Rectal smooth muscle tissue (tissue), 1 donor: Measurements from ENCODE around the gene LTO1.

ENCODE experiments used
- H3K27ac ChIP-seq: one replicate; pipeline ENCODE4 v1.7.0; 2013; ENCODE audit warnings: low read depth, low read length, inconsistent platforms
- H3K27me3 ChIP-seq: one replicate; pipeline ENCODE4 v1.7.0; 2013; ENCODE audit warnings: low read length; ENCODE audit not compliant: control insufficient read depth, insufficient read depth
- H3K36me3 ChIP-seq: one replicate; pipeline ENCODE4 v1.7.0; 2013; ENCODE audit warnings: low read length; ENCODE audit not compliant: control insufficient read depth, insufficient read depth
- H3K4me1 ChIP-seq: one replicate; pipeline ENCODE4 v1.7.0; 2013; ENCODE audit warnings: low read length; ENCODE audit not compliant: control insufficient read depth, insufficient read depth
- H3K4me3 ChIP-seq: one replicate; pipeline ENCODE4 v1.7.0; 2013; ENCODE audit warnings: low read length
- H3K9ac ChIP-seq: one replicate; pipeline ENCODE4 v1.7.0; 2013; ENCODE audit warnings: low read length

The LTO1 gene, protein sequence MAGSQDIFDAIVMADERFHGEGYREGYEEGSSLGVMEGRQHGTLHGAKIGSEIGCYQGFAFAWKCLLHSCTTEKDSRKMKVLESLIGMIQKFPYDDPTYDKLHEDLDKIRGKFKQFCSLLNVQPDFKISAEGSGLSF

DNA sequence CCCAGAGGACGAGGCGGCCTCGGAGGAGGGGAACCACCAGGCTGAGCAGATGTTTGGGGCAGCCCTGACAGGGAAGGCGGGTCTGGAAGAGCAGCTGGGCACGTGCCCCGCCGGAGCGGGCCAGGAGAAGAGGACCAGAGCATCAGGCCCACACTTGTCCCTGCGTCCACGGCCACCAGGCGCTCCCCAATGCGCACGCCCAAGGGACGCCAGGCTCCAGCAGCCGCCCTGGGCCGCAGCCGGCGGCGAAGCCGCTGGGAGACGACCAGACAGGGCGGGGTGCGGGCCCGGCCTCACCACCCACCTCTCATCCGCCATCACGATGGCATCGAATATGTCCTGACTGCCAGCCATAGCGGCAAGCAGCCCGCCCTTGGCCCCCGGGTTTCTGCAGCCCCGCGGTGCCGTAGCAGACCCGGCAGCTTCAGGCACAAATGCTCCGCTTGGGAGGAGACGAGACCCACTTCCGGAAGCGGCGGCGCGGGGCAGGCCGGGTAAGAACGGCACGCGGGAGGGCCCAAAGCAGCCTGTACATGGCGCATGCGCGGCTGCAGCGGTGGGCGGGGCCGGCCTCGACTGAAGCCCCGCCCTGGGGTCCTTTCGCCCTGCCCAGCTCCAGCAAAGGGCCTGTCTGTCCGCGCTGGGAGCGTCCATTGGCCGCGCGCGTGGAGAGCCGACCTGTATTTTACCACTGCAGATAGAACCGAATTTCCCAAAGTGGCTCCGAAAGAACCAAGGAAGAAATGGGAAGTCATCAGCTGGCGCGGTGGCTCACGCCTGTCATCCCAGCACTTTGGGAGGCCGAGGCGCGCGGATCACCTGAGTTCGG, at the start of gene LTO1:
Gene LTO1 (minus strand): TSS at position 468 of the 829 bp plus-strand sequence. CDS start 114 bp downstream, at position 354.
- Histone ChIP-seq H3K4me1 (peaks cover 10% of the 10 kb centered on the region), H3K36me3 (peaks cover 15% of the 10 kb centered on the region), H3K27ac (peak within 1 kb of the TSS; percentile 81), H3K4me3 (peak within 1 kb of the TSS; percentile 97), H3K27me3 (no peaks in the 10 kb centered on the region), H3K9ac (peak within 1 kb of the TSS; percentile 88)

DNA sequence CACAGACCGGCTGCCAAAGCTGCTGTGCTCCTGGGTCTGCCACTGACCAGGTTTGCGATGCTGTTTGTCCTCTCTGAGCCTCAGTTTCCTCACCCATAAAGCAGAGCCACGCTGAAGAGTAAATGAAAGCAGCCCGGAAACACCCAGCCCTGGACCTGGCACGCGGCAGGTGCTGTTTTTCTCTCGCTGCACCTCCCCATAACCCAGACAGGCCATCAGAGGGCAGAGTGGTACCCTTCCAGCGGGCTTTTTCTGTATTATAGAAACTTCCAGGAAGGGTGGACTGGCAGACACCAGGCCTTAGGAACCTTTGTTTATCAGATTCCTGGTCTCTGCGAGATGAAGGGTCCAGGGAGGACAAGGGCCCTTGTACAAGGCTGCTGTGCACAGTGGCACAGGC, 46.6 kb upstream of the LTO1 start:
- Histone ChIP-seq H3K4me1 (no peaks in the 10 kb centered on the region), H3K27ac (no peak overlapping the region), H3K27me3 (peaks cover 9% of the 10 kb centered on the region), H3K4me3 (no peak overlapping the region), H3K9ac (no peak overlapping the region), H3K36me3 (no peaks in the 10 kb centered on the region)

DNA sequence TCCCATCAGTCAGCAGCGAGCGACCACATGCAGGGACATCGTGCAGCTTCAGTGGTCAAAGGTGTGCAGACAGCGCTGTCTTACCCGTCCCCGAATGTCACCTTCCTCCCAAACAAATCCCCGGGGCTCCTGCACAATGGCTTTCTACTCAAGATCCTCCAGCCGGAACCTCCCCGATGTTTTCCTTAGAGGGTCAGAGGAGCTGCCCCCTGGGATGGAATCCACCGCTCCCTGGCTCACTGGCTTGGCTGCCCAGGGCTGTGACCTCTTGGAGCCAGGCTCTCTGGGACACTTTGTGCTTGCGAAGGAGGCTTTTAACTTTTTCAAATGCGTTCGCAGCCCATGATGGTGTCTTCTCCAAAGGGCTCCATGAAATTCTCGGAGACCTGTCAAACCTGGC, 46.0 kb upstream of the LTO1 start:
- Histone ChIP-seq H3K4me3 (no peak overlapping the region), H3K27ac (no peak overlapping the region), H3K9ac (no peak overlapping the region), H3K27me3 (peaks cover 9% of the 10 kb centered on the region), H3K36me3 (no peaks in the 10 kb centered on the region), H3K4me1 (no peaks in the 10 kb centered on the region)

DNA sequence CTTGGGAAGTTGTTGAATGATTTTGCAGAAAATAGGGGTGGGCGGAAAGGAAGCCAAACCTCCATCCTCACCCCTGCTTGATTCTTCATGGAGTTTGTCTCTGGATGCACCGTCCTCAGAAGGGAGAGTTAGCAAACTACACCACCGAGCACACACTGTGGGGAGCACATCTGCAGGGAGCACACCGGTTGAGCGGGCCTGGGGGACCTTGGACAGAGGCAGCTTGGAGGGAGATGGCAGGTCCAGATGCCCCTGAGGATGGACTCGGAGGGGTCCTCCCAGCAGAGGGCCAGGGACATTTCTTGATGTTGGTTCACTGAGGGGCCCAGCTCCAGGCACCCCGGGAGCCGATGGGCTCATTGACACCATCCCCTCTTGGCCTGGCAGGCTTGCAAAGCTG, 43.8 kb upstream of the LTO1 start:
- Histone ChIP-seq H3K27me3 (peaks cover 9% of the 10 kb centered on the region), H3K9ac (no peak overlapping the region), H3K4me3 (no peak overlapping the region), H3K36me3 (no peaks in the 10 kb centered on the region), H3K27ac (no peak overlapping the region), H3K4me1 (no peaks in the 10 kb centered on the region)

DNA sequence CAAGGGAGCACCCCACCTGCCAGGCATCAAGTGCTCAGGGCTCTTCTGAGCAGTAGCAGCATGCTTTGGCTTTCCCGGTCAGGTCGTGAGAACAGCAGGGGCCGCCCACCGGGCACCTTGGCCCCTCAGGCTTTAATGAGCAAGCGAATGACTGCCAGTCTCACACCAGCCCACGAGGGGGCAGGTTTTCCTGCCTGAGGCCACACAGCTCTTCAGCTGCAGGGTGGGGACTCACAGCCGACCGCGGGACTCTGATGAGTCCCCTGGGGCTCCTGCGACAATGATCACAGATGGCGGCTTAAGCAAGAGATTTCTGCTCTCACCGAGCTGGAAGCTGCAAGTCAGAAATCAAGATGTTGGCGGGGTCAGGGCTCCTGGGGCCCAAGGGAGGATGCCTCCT, 43.0 kb upstream of the LTO1 start:
- Histone ChIP-seq H3K9ac (no peak overlapping the region), H3K4me3 (no peak overlapping the region), H3K27me3 (peaks cover 9% of the 10 kb centered on the region), H3K4me1 (no peaks in the 10 kb centered on the region), H3K27ac (no peak overlapping the region), H3K36me3 (no peaks in the 10 kb centered on the region)

DNA sequence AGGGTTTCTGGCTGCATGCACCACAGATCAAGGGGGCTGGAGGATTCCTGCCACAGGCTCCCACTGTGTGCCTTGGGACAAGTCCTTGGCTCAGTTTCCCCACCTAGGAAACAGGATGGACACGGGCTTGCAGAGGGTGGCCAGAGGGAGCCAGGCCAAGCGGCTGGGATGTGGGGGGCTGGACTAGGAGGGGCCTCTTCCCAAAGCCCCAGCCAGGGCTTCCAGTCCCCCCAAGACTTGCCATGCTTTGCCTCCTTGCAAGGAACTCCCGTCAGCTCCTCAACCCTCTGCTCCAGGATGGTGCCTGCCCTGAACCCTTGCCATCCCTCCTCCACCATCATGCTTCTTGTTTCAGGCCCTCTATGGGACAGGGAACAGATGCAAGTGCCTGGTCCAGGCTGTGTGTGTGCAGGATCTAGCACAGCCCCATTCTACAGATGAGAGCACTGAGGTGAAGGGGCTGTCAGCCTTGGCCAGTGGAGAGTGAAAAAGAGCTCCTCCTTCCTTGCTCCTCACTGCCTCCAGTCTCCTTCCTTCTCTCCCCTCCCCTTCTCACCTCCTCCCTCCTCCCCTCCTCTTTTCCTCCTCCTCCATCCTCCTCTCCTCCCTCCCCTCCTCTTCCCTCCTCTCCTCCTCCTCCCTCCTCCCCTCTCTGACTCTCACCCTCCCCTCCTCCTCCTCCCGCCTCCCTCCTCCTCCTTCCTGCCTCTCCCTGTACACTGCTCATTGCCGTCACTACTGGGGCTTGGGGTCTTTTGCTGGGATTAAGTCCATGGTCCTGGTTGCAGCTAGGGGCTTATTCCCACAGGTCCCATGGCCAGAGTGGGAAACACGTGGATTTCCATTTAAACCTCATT, 42.0 kb upstream of the LTO1 start:
- peaks cover 9% of the 10 kb centered on the region for H3K27me3 ChIP-seq
- no peak overlapping the region for H3K27ac ChIP-seq

DNA sequence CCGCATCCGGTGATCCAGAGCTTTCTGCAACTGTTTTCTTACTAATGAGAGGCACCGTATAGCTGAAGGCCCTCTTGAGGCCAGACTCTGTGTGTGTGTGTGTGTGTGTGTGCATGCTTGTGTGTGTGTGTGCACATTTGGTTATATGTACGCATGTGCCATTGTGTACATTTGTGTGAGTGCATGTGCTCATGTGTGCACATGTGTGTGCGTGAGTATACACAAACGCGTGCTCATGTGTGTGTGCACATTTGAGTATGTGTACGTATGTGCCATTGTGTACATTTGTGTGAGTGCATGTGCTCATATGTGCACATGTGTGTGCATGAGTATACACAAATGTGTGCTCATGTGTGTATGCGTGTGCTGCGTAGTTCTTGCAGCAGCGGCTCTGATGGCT, 40.9 kb upstream of the LTO1 start:
- no peak overlapping the region for H3K9ac ChIP-seq
- H3K4me3 ChIP-seq, result no peak overlapping the region
- H3K27me3 ChIP-seq, result peaks cover 8% of the 10 kb centered on the region
- no peaks in the 10 kb centered on the region for H3K36me3 ChIP-seq
- no peak overlapping the region for H3K27ac ChIP-seq
- no peaks in the 10 kb centered on the region for H3K4me1 ChIP-seq

More for the DNA sequence above, 42.0 kb upstream of the LTO1 start:
- no peaks in the 10 kb centered on the region for H3K36me3 ChIP-seq
- no peaks in the 10 kb centered on the region for H3K4me1 ChIP-seq
- no peak overlapping the region for H3K4me3 ChIP-seq
- H3K9ac ChIP-seq, result no peak overlapping the region

DNA sequence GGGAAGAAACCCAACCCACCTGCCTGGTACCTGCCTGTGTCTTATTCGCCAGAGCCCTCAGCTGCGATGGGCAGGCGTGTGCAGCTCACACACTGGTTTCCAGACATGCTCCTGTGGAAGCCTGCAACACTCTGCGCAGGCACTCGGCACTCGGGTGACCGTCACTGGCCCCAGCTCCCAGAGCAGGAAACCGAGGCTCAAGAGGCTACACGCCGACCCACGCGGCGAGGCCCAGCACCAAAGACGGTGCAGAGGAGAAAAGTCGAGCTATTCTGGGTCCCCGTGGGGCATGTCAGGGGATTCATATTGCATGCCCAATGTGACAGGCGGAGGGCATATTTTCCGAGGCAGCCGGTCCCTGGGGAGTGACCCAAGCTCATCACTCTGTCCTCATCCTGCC, 40.3 kb upstream of the LTO1 start:
- H3K27ac ChIP-seq, result no peak overlapping the region
- H3K27me3 ChIP-seq, result peaks cover 6% of the 10 kb centered on the region
- no peaks in the 10 kb centered on the region for H3K36me3 ChIP-seq
- H3K4me1 ChIP-seq, result no peaks in the 10 kb centered on the region
- no peak overlapping the region for H3K9ac ChIP-seq
- H3K4me3 ChIP-seq, result no peak overlapping the region

DNA sequence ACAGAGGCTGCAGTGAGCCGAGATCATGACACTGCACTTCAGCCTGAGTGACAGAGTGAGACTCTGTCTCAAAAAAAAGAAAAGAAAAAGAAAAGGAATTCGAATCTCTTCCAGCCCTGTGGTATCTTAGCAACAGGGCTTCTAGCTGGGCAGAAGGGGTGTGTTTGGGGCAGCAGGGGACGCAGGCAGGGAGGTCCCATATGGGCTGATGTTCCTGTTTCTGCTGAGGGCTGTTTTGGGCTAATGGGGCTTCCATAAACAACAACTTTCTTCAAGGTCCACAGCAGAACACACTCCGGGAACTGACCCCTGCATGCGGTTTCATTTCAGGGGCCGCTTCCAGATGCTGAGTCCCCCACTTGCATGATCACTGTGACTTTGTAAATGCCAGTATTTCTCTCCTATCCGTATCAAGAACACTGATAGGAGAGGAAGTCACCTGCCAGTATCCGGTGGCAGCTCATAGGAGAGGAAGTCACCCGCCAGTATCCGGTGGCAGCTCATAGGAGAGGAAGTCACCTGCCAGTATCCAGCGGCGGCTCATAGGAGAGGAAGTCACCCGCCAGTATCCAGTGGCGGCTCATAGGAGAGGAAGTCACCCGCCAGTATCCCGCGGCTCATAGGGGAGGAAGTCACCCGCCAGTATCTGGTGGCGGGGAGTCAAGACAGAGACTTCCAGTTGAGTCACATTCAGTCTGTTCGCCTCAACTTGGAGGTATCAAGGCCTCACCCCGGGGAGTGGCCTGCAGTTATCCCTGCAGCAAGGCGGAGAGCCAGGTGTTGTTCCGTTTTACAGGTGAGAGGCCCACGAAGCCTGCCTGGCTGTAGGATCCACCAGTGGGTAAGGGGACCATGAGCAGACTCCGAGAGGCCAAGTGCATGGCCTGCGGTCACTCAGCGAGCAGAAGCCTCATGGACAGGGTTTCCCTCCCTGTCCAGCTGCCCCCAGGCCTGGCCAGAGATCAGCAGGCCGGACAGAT, 37.0 kb upstream of the LTO1 start:
- no peaks in the 10 kb centered on the region for H3K27me3 ChIP-seq
- H3K4me1 ChIP-seq, result no peaks in the 10 kb centered on the region
- H3K36me3 ChIP-seq, result no peaks in the 10 kb centered on the region
- H3K4me3 ChIP-seq, result no peak overlapping the region
- no peak overlapping the region for H3K27ac ChIP-seq
- no peak overlapping the region for H3K9ac ChIP-seq

DNA sequence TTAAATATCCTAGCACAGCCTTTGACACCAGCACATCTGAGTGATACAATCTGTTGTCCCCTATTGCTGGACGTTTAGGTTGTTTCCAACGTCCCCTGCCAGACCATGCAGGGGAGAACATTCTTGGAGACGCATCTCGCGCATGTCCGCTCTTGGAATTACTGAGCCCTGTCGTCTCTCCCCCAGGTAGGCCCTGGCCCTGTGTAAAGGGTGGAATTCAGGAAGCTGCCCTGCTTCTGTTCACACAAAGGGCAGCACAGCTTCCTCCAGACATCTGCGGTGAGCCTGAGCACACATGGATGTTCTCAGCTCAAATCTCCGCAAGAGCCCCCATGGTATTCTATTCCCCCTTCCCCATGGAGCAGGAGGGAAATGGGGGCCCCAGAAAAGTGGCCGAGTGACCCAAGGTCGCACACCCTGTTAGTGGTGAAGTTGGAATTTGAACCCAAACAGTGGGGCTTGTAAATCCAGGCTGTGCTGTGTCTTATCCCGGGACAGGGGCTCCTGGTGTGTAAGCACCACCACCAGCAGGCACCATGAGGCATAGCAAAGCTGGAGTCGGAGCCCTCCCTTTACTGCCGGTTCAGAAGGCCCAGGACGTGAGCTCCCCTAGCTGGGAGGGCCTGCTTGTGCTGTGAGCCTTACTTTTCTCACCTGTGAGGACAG, 33.7 kb upstream of the LTO1 start:
- Histone ChIP-seq H3K27ac (no peak overlapping the region), H3K4me1 (no peaks in the 10 kb centered on the region), H3K36me3 (no peaks in the 10 kb centered on the region), H3K9ac (no peak overlapping the region), H3K27me3 (no peaks in the 10 kb centered on the region), H3K4me3 (no peak overlapping the region)

DNA sequence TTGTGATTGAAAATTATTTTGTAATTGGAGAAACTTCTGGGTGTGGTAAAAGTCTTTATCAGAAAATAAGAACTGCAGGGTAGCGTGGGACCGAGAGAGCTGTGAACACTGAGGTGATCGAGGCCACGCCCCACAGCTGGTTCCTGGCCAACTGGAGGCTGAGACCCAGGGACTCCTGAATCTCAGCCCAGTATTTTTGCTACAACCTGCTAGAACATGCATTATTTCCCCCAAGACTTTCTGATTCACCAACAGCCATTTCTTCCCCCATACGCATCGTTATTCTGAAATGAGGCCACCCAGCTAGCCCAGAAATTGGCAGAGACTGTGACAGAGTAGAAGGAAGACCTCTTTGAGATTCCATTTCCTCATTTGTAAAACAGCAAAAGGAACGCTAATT, 32.0 kb upstream of the LTO1 start:
- Histone ChIP-seq H3K9ac (no peak overlapping the region), H3K27me3 (peaks cover 7% of the 10 kb centered on the region), H3K4me1 (no peaks in the 10 kb centered on the region), H3K4me3 (no peak overlapping the region), H3K36me3 (no peaks in the 10 kb centered on the region), H3K27ac (no peak overlapping the region)
